B cell (primary cell): Measurements from ENCODE around the gene TOMM70. TPM values are rescaled to one million over a fixed set of nuclear protein-coding genes. Genes with fewer than 3 reads are reported as not detected.

ENCODE experiments used
- ATAC-seq: fragments of 200-7000 bp; cut with Tn5 transposase; one replicate; pipeline ENCODE4 v1.10.0; 2021; ENCODE audit warnings: low read depth, mild to moderate bottlenecking, moderate number of reproducible peaks, moderate library complexity
- CTCF ChIA-PET: fragments of 350-600 bp; sonication (Branson Sonifier 250); formaldehyde crosslinking; loops from one replicate; lab custom pipeline; 2021; ENCODE audit warnings: antibody characterized with exemption, inconsistent platforms; lab: Charles Lee
- POLR2A ChIA-PET: fragments of 350-600 bp; sonication (Branson Sonifier 250); formaldehyde crosslinking; loops from one replicate; lab custom pipeline; 2021; ENCODE audit warnings: antibody characterized with exemption; lab: Charles Lee
- DNase-seq: peaks from one replicate; pipeline ENCODE4 v3.0.0; 2013
- H2AFZ ChIP-seq: 2 replicates; pipeline ENCODE4 v1.6.1; 2012; ENCODE audit warnings: mild to moderate bottlenecking, low read depth, low read length; ENCODE audit not compliant: insufficient read depth, poor library complexity, severe bottlenecking
- H3K27ac ChIP-seq, 2 donors: 1 replicate in 1 of 2; 2 replicates in 1 of 2; pipeline ENCODE4 v1.5.1; 2012 to 2013; ENCODE audit warnings: low read length in 2 of 2, mild to moderate bottlenecking in 2 of 2, moderate library complexity in 1 of 2
- H3K27me3 ChIP-seq, 4 experiments: fragments of 200-600 bp in 1 of 4; sonication (generic) in 1 of 4; replicated peaks in 1 of 4; 1 replicate in 2 of 4; 2 replicates in 2 of 4; pipeline versions ENCODE4 v1.6.1 to v1.7.0; 2013 to 2016; ENCODE audit warnings: low read length in 3 of 4, mild to moderate bottlenecking in 2 of 4, mixed read lengths in 1 of 4, moderate library complexity in 1 of 4; ENCODE audit not compliant: insufficient read depth in 4 of 4, control insufficient read depth in 3 of 4; ENCODE audit errors: control extremely low read depth in 1 of 4
- H3K36me3 ChIP-seq, 2 experiments: replicated peaks in 1 of 2; 1 replicate in 1 of 2; 2 replicates in 1 of 2; pipeline versions ENCODE4 v1.6.1 to v1.7.1; 2013; ENCODE audit warnings: low read length in 1 of 2; ENCODE audit not compliant: insufficient read depth in 2 of 2, control insufficient read depth in 1 of 2; ENCODE audit errors: control extremely low read depth in 1 of 2, extremely low read depth in 1 of 2
- H3K4me1 ChIP-seq, 2 donors: fragments of 200-600 bp in 1 of 2; sonication (generic) in 1 of 2; 1 replicate in 1 of 2; 2 replicates in 1 of 2; pipeline versions ENCODE4 v1.5.1 to v1.6.1; 2013 to 2017; ENCODE audit warnings: low read length in 2 of 2; ENCODE audit not compliant: control insufficient read depth in 2 of 2, insufficient read depth in 2 of 2
- H3K4me2 ChIP-seq: replicated peaks from 2 replicates; pipeline ENCODE3; 2012; ENCODE audit warnings: mild to moderate bottlenecking, low read depth, low read length; ENCODE audit not compliant: poor library complexity, severe bottlenecking
- H3K4me3 ChIP-seq, 5 experiments: fragments of 200-600 bp in 1 of 5; sonication (generic) in 1 of 5; 1 replicate in 3 of 5; 2 replicates in 2 of 5; pipeline versions ENCODE4 v1.5.1 to v1.7.0; 2011 to 2016; ENCODE audit warnings: low read length in 4 of 5, mild to moderate bottlenecking in 4 of 5, low read depth in 2 of 5, control low read depth in 1 of 5, moderate library complexity in 1 of 5; ENCODE audit not compliant: insufficient read depth in 1 of 5; ENCODE audit errors: control extremely low read depth in 1 of 5, extremely low read depth in 1 of 5
- H3K79me2 ChIP-seq: fragments of 200-600 bp; sonication (generic); one replicate; pipeline ENCODE4 v1.6.0; 2016; ENCODE audit warnings: low read length; ENCODE audit not compliant: control insufficient read depth, insufficient read depth
- H3K9ac ChIP-seq: fragments of 200-600 bp; sonication (generic); 2 replicates; pipeline ENCODE4 v1.6.1; 2017; ENCODE audit warnings: mild to moderate bottlenecking, low read length, moderate library complexity
- H3K9me3 ChIP-seq, 3 donors: one replicate each; pipeline versions ENCODE4 v1.6.1 to v1.7.1; 2013; ENCODE audit warnings: low read length in 2 of 3; ENCODE audit not compliant: control insufficient read depth in 2 of 3, insufficient read depth in 1 of 3; ENCODE audit errors: control extremely low read depth in 1 of 3
- H4K20me1 ChIP-seq: 2 replicates; pipeline ENCODE4 v1.6.0; 2012; ENCODE audit warnings: mild to moderate bottlenecking, low read length; ENCODE audit not compliant: insufficient read depth, control insufficient read depth, poor library complexity, severe bottlenecking
- H3K27ac Mint-ChIP-seq: one replicate; pipeline ENCODE4 v1.8.0; 2021; ENCODE audit warnings: mixed read lengths
- H3K27me3 Mint-ChIP-seq: one replicate; pipeline ENCODE4 v1.8.0; 2021; ENCODE audit warnings: mixed read lengths
- H3K4me1 Mint-ChIP-seq: one replicate; pipeline ENCODE4 v1.8.0; 2021; ENCODE audit warnings: mixed read lengths
- H3K4me3 Mint-ChIP-seq: one replicate; pipeline ENCODE4 v1.8.0; 2021; ENCODE audit warnings: mixed read lengths
- H3K9me3 Mint-ChIP-seq: one replicate; pipeline ENCODE4 v1.8.0; 2022; ENCODE audit warnings: mixed read lengths; ENCODE audit not compliant: insufficient read depth
- EZH2 ChIP-seq: IDR thresholded peaks from 2 replicates; pipeline ENCODE4 v1.6.1; 2012; ENCODE audit warnings: borderline replicate concordance, low read depth, mild to moderate bottlenecking, moderate library complexity, low read length; ENCODE audit not compliant: insufficient read depth, poor library complexity, severe bottlenecking
- WGBS: methylation state at CpG from one replicate; pipeline ENCODE4 v1.1.5; 2013; ENCODE audit warnings: missing lambda C conversion rate; ENCODE audit not compliant: insufficient coverage; 5-methylcytosine and 5-hydroxymethylcytosine counted together
- intact Hi-C: fragments of 100-400 bp; cut with micrococcal nuclease; formaldehyde crosslinking; loops from one replicate; pipeline ENCODE4 v1.10.0; 2022
- polyA plus RNA-seq: library from polyadenylated mRNA; depleted of rRNA; stranded (reverse); fragments of >200 nt; gene quantifications from 2 replicates; pipeline ENCODE4 v1.2.3, GENCODE V29; 2012
- total RNA-seq, 2 donors: library from RNA; stranded (reverse); fragments of 120-200 nt in 1 of 2; gene quantifications; 1 replicate in 1 of 2; 2 replicates in 1 of 2; pipeline versions ENCODE4 v1.2.3 to v1.2.4, GENCODE V29; 2013 to 2022
- TF ChIP-seq, protein P1 (sequence below): fragments of 200-600 bp; IDR thresholded peaks from one replicate; pipeline ENCODE4 v1.8.0; 2022; ENCODE audit warnings: antibody characterized with exemption, mild to moderate bottlenecking

The TOMM70 gene
- total and polyA plus RNA-seq, 2 donors (not counting 1 experiment from before 2014, with no cell fraction given), result 6.9 to 30.0 TPM

DNA sequence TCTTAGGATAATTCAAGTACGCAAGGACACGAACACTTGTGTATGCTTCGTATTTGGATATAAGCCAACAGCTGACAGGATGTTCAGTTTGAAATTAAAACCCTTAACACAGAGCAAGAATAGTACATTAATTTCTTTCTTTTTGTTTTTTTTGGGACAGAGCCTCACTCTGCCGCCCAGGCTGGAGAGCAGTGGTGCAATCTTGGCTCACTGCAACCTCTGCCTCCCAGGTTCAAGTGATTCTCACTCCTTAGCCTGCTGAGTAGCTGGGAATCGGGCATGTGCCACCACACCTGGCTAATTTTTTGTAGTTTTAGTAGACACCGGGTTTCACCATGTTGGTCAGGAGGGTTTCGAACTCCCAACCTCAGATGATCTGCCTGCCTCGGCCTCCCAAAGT is 32.4 kb downstream of the TOMM70 start:
- no peaks in the 10 kb centered on the region for H3K79me2 ChIP-seq
- Mint-ChIP-seq H3K27ac (no peak overlapping the region), H3K9me3 (no peaks in the 10 kb centered on the region), H3K4me3 (no peak overlapping the region), H3K27me3 (no peaks in the 10 kb centered on the region), H3K4me1 (no peaks in the 10 kb centered on the region)
- TF ChIP-seq, protein P1, sequence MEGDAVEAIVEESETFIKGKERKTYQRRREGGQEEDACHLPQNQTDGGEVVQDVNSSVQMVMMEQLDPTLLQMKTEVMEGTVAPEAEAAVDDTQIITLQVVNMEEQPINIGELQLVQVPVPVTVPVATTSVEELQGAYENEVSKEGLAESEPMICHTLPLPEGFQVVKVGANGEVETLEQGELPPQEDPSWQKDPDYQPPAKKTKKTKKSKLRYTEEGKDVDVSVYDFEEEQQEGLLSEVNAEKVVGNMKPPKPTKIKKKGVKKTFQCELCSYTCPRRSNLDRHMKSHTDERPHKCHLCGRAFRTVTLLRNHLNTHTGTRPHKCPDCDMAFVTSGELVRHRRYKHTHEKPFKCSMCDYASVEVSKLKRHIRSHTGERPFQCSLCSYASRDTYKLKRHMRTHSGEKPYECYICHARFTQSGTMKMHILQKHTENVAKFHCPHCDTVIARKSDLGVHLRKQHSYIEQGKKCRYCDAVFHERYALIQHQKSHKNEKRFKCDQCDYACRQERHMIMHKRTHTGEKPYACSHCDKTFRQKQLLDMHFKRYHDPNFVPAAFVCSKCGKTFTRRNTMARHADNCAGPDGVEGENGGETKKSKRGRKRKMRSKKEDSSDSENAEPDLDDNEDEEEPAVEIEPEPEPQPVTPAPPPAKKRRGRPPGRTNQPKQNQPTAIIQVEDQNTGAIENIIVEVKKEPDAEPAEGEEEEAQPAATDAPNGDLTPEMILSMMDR, result no peak
- no peak for TF ChIP-seq EZH2
- no peaks in the 10 kb centered on the region for H3K9me3 ChIP-seq
- H2AFZ ChIP-seq, result no peak overlapping the region
- H3K27me3 ChIP-seq, result no peaks in the 10 kb centered on the region
- DNase-seq (no peak), ATAC-seq (no peak)
- ChIA-PET CTCF (no interaction called here), POLR2A (interaction anchor here (0.7 kb wide), 1 partner anchor 19 kb away, joined by 3 read pairs; no protein-coding TSS in a partner anchor)
- H3K4me3 ChIP-seq, result no peak overlapping the region
- no peak overlapping the region for H3K9ac ChIP-seq
- H4K20me1 ChIP-seq, result no peaks in the 10 kb centered on the region
- WGBS, result 100% methylated on average over 5 of the region's 8 CpGs
- H3K4me2 ChIP-seq, result no peak overlapping the region
- peaks cover 21 to 64% of the 10 kb centered on the region in 2 experiments for H3K36me3 ChIP-seq
- intact Hi-C loops, result no loop called here
- no peaks in the 10 kb centered on the region for H3K4me1 ChIP-seq
- no peak overlapping the region for H3K27ac ChIP-seq

DNA sequence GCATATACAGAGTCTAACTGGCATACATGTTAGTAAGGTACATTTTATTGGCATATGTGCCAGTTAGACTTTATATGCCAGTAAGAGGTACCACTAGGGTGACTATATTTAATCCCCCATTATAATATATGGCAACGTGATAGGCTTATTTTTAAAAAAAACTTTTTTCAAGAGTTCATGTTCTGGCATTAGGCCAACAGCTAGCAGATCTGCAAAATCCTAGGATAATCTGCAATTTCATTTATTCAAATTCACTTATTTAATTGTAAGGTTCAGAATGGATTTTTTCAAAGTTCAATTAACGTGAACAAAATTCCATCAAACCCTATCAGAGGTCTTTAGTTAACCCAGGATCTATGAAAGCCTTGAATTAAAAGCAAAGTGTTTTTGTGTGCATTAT is 34.5 kb downstream of the TOMM70 start:
- H3K4me3 ChIP-seq, result no peak overlapping the region
- no peak overlapping the region for H3K27ac Mint-ChIP-seq
- no peaks in the 10 kb centered on the region for H3K4me1 ChIP-seq
- no CpG with 5 or more reads among the region's 2 CpGs for WGBS
- no peaks in the 10 kb centered on the region for H3K9me3 ChIP-seq
- H3K36me3 ChIP-seq, result peaks cover 17 to 54% of the 10 kb centered on the region in 2 experiments
- no peak overlapping the region for H2AFZ ChIP-seq
- DNase-seq, result no peak
- H3K79me2 ChIP-seq, result no peaks in the 10 kb centered on the region
- H3K9ac ChIP-seq, result no peak overlapping the region
- TF ChIP-seq EZH2, result no peak
- intact Hi-C loops, result no loop called here
- H4K20me1 ChIP-seq, result no peaks in the 10 kb centered on the region
- peaks cover 2% of the 10 kb centered on the region for H3K9me3 Mint-ChIP-seq
- H3K27me3 ChIP-seq, result no peaks in the 10 kb centered on the region
- no peak overlapping the region for H3K4me2 ChIP-seq
- ChIA-PET CTCF (no interaction called here), POLR2A (no interaction called here)
- H3K27ac ChIP-seq, result no peak overlapping the region
- no peaks in the 10 kb centered on the region for H3K4me1 Mint-ChIP-seq
- H3K27me3 Mint-ChIP-seq, result no peaks in the 10 kb centered on the region
- no peak for ATAC-seq
- H3K4me3 Mint-ChIP-seq, result no peak overlapping the region
